ENCODE measurements around the gene CASP12.
A peak's percentile ranks its signal among the peaks of the same experiment; 100 is the strongest.

CASP12 gene

GRCh38 chr11:104883342-104883741, 14.9 kb downstream of the CASP12 start:
- DNase-seq: no peak

- no peak for DNase-seq
Observed at GRCh38 chr11:104881117-104881794, 17.0 kb downstream of the CASP12 start.

GRCh38 chr11:104879514-104880190, 18.6 kb downstream of the CASP12 start:
- no peak for DNase-seq

GRCh38 chr11:104876861-104877431, 21.3 kb downstream of the CASP12 start:
- DNase-seq: peak; percentile 36

- peak; percentile 10 for DNase-seq
Observed at GRCh38 chr11:104876324-104876723, 21.9 kb downstream of the CASP12 start.

GRCh38 chr11:104873252-104873651, 25.0 kb downstream of the CASP12 start:
- DNase-seq: no peak

- DNase-seq: no peak
Observed at GRCh38 chr11:104872393-104872792, 25.9 kb downstream of the CASP12 start.

GRCh38 chr11:104870910-104871309, 27.4 kb downstream of the CASP12 start:
- no peak for DNase-seq

GRCh38 chr11:104866815-104867214, 31.4 kb downstream of the CASP12 start:
- DNase-seq: no peak

- peak; percentile 13 for DNase-seq
Observed at GRCh38 chr11:104858882-104859775, 39.1 kb downstream of the CASP12 start.

GRCh38 chr11:104856607-104857006, 41.7 kb downstream of the CASP12 start:
- DNase-seq: no peak

- no peak for DNase-seq
Observed at GRCh38 chr11:104855965-104856364, 42.3 kb downstream of the CASP12 start.

- DNase-seq: no peak
Observed at GRCh38 chr11:104853276-104853675, 45.0 kb downstream of the CASP12 start.

- no peak for DNase-seq
Observed at GRCh38 chr11:104852811-104853210, 45.4 kb downstream of the CASP12 start.

GRCh38 chr11:104846216-104846615, 52.0 kb downstream of the CASP12 start:
- no peak for DNase-seq

GRCh38 chr11:104844451-104844850, 53.8 kb downstream of the CASP12 start:
- DNase-seq: no peak

- DNase-seq: no peak
Observed at GRCh38 chr11:104843150-104843836, 55.0 kb downstream of the CASP12 start.

GRCh38 chr11:104841973-104842525, 56.2 kb downstream of the CASP12 start:
- no peak for DNase-seq

GRCh38 chr11:104841185-104841584, 57.1 kb downstream of the CASP12 start:
- DNase-seq: no peak

- no peak for DNase-seq
Observed at GRCh38 chr11:104837969-104838639, 60.2 kb downstream of the CASP12 start.

GRCh38 chr11:104836691-104837090, 61.6 kb downstream of the CASP12 start:
- no peak for DNase-seq

All from CD4-positive, alpha-beta T cell treated with Interleukin-12 subunit alpha and Interleukin-12 subunit beta, for 1 hour (primary cell).